Thyroid gland (tissue), 4 donors: Measurements from ENCODE around the gene MAGI1. TPM values are rescaled to one million over a fixed set of nuclear protein-coding genes. Genes with fewer than 3 reads are reported as not detected.

ENCODE experiments used
- DNase-seq, 2 donors: peaks; one replicate each; pipeline ENCODE4 v3.0.0-alpha.2; 2019
- H3K27ac ChIP-seq, 3 donors: fragments of 200-600 bp; sonication (generic); 1 replicate in 2 of 3; 2 replicates in 1 of 3; pipeline ENCODE4 v1.5.1; 2016 to 2019; ENCODE audit warnings: mild to moderate bottlenecking in 1 of 3, moderate library complexity in 1 of 3
- H3K27me3 ChIP-seq: fragments of 200-600 bp; sonication (generic); one replicate; pipeline ENCODE4 v1.5.1; 2019
- H3K36me3 ChIP-seq, 2 donors: fragments of 200-600 bp; sonication (generic); one replicate each; pipeline ENCODE4 v1.5.1; 2016 to 2019
- H3K4me1 ChIP-seq, 2 donors: fragments of 200-600 bp; sonication (generic); one replicate each; pipeline ENCODE4 v1.5.1; 2017 to 2019
- H3K4me3 ChIP-seq, 3 donors: fragments of 200-600 bp; sonication (generic); replicated peaks in 1 of 3; 1 replicate in 2 of 3; 2 replicates in 1 of 3; pipeline ENCODE4 v1.5.1; 2016; ENCODE audit warnings: mild to moderate bottlenecking in 1 of 3
- H3K9me3 ChIP-seq: fragments of 200-600 bp; sonication (generic); one replicate; pipeline ENCODE4 v1.5.1; 2017
- POLR2A ChIP-seq, 2 donors: fragments of 450-650 bp; IDR thresholded peaks; one replicate each; pipeline ENCODE4 v1.6.1; 2017; ENCODE audit warnings: antibody characterized with exemption in 2 of 2, mild to moderate bottlenecking in 2 of 2, moderate library complexity in 1 of 2
- WGBS, 2 donors: methylation state at CpG; one replicate each; pipeline ENCODE4 v1.1.5; 2017; 5-methylcytosine and 5-hydroxymethylcytosine counted together
- intact Hi-C: fragments of 100-400 bp; cut with DNase I; formaldehyde crosslinking; loops from one replicate; pipeline ENCODE4 v1.15.1; 2023
- total RNA-seq, 4 donors: library from RNA; depleted of rRNA; stranded (reverse); fragments of >200 nt; gene quantifications; one replicate each; pipeline ENCODE4 v1.2.3, GENCODE V29; 2016
- TF ChIP-seq, protein P1 (sequence below), 6 experiments: fragments of 200-600 bp in 3 of 6; fragments of 450-650 bp in 3 of 6; sonication (generic) in 3 of 6; IDR thresholded peaks; one replicate each; pipeline ENCODE4 v1.5.1; 2016 to 2019; ENCODE audit warnings: antibody characterized with exemption in 6 of 6, mild to moderate bottlenecking in 2 of 6, inconsistent platforms in 1 of 6, moderate library complexity in 1 of 6

Gene MAGI1
- total RNA-seq, 4 donors from 2014 or later: 60.5 to 123 (median 87.5) TPM

DNA sequence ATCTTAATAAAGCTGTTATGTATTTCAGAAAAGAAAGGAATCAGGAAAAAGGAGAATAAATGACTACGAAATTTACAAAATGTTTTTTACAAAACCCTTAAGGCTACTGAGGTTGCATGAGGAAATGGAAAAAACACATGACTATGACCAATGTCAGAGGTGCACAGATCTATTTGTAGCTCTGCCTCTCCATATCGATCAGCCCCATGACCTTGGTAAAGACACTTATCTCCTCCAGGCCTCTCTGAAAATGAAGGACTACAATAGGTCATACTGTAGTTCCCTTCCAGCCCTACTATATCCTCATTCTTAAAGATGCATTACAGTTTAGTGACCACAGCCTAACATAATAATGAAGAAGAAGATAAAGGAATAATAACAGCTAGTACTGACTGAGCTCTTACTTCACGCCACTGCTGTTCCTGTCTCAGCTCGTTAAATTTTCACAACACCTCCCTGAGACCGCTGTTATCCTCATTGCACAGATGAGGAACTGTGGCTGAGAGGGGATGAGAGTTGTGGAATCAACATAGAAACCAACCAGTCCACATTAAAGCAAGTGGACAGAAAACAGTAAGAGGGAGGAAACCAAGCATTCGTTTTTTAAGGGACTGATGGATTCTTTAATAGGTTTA lies 163.2 kb downstream of the MAGI1 start:
- no peak overlapping the region for H3K27ac ChIP-seq
- no peak for DNase-seq
- intact Hi-C loops: no loop called here
- 79 to 86% methylated on average over 6 of the region's 6 CpGs for WGBS, 2 donors
- H3K4me1 ChIP-seq: peaks cover 9 to 12% of the 10 kb centered on the region in 2 donors
- H3K9me3 ChIP-seq: no peaks in the 10 kb centered on the region
- no peaks in the 10 kb centered on the region for H3K36me3 ChIP-seq
- TF ChIP-seq, protein P1, sequence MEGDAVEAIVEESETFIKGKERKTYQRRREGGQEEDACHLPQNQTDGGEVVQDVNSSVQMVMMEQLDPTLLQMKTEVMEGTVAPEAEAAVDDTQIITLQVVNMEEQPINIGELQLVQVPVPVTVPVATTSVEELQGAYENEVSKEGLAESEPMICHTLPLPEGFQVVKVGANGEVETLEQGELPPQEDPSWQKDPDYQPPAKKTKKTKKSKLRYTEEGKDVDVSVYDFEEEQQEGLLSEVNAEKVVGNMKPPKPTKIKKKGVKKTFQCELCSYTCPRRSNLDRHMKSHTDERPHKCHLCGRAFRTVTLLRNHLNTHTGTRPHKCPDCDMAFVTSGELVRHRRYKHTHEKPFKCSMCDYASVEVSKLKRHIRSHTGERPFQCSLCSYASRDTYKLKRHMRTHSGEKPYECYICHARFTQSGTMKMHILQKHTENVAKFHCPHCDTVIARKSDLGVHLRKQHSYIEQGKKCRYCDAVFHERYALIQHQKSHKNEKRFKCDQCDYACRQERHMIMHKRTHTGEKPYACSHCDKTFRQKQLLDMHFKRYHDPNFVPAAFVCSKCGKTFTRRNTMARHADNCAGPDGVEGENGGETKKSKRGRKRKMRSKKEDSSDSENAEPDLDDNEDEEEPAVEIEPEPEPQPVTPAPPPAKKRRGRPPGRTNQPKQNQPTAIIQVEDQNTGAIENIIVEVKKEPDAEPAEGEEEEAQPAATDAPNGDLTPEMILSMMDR (IDR thresholded peaks at IDR 0.05): no peak
- no peak for TF ChIP-seq POLR2A (IDR thresholded peaks at IDR 0.05)
- no peaks in the 10 kb centered on the region for H3K27me3 ChIP-seq
- no peak overlapping the region for H3K4me3 ChIP-seq

DNA sequence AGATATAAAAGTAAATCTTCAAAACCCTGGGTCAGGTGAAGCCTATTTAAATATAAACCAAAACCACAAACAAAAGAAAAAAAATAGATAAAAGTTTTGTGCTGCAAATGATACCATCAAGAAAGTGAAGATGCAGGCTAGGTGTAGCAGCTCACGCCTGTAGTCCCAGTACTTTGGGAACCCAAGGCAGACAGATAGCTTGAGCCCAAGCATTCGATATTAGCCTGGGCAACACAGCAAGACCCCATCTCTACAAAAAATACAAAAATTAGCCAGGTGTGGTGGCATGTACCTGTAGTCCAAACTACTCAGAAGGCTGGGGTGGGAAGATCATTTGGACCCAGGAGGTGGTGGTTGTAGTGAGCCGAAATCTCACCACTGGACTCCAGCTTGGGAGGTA lies 164.8 kb downstream of the MAGI1 start:
- intact Hi-C loops: no loop called here
- TF ChIP-seq, protein P1 (IDR thresholded peaks at IDR 0.05): no peak
- no peak for TF ChIP-seq POLR2A (IDR thresholded peaks at IDR 0.05)
- Histone ChIP-seq H3K27me3 (no peaks in the 10 kb centered on the region), H3K4me3 (no peak overlapping the region), H3K4me1 (peaks cover 9 to 12% of the 10 kb centered on the region in 2 donors), H3K9me3 (no peaks in the 10 kb centered on the region), H3K27ac (no peak overlapping the region), H3K36me3 (no peaks in the 10 kb centered on the region)
- DNase-seq: no peak
- whole genome bisulfite sequencing, 2 donors: 94 to 97% methylated on average over 3 of the region's 3 CpGs

DNA sequence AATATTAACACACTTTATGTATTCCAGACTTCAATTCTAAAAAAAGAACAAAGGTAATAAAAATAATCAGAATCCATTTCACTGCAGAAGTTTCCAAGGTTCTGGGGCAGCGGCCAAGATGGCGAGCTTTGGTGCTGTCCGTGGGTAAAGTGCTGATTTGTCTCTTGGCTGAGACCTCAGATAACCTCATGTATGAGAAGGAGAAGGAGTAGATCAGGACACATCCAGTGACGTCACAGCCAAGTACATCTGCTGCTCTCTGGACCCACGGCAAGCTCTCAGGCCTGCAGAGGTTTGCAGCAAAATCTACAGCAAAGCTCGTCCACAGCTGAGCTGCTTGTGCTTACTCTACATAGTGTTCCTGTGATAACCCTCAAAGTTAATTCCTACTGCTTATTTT lies 165.7 kb downstream of the MAGI1 start:
- TF ChIP-seq POLR2A (IDR thresholded peaks at IDR 0.05): no peak
- TF ChIP-seq, protein P1 (IDR thresholded peaks at IDR 0.05): no peak
- Histone ChIP-seq H3K27ac (no peak overlapping the region), H3K9me3 (no peaks in the 10 kb centered on the region), H3K36me3 (no peaks in the 10 kb centered on the region), H3K4me1 (peaks cover 9 to 12% of the 10 kb centered on the region in 2 donors), H3K4me3 (no peak overlapping the region), H3K27me3 (no peaks in the 10 kb centered on the region)
- WGBS, 2 donors: 78 to 83% methylated on average over 6 of the region's 6 CpGs
- DNase-seq: no peak
- intact Hi-C loops: no loop called here

DNA sequence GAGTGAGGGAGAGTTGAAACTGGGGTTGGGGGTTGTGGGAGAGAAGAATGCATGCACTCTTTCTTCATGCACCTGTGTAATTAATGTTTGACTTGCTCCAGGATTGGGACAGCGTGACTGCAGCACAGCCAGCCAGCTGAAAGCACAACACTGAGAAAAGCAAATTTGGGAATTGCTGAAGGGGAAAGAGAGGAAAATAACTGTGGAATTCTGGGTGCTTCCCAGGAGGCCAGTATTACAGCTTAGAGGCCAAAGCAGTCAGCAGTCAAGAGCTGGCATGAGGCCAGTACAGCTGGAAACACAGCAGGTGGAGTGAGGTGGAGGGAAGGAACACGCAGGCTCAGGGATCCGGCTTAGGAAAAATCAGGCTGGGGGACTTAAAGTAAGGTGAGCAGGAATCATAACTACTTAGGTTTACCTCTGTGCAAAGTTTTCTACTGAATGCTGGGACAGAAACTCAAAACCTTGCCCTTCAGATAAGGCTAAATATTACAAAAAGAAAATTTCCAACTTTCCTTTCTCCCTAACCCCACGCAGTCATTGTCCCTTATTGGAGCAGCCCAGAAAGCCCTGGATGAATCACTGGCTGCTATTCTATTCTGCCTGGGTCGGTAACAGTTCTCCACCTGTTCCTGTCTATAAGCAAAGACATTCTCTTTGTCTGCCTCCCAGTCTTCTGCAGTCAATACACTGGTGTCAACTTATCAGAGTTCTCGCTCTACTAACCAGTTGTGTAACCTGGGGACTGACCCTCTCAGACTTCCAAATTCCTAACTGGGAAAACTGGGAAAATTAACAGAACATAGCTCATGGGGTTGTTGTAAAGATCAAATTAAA lies 167.2 kb downstream of the MAGI1 start:
- no peak for TF ChIP-seq POLR2A (IDR thresholded peaks at IDR 0.05)
- TF ChIP-seq, protein P1 (IDR thresholded peaks at IDR 0.05): no peak
- H3K36me3 ChIP-seq: no peaks in the 10 kb centered on the region
- peaks cover 9 to 12% of the 10 kb centered on the region in 2 donors for H3K4me1 ChIP-seq
- H3K4me3 ChIP-seq: no peak overlapping the region
- 41 to 48% methylated on average over 6 of the region's 6 CpGs for WGBS, 2 donors
- no peaks in the 10 kb centered on the region for H3K27me3 ChIP-seq
- intact Hi-C loops: no loop called here
- peak overlapping the region in 1 of 3 donors; percentile 4 for H3K27ac ChIP-seq
- no peaks in the 10 kb centered on the region for H3K9me3 ChIP-seq
- DNase-seq: peak; percentile 89 to 92

DNA sequence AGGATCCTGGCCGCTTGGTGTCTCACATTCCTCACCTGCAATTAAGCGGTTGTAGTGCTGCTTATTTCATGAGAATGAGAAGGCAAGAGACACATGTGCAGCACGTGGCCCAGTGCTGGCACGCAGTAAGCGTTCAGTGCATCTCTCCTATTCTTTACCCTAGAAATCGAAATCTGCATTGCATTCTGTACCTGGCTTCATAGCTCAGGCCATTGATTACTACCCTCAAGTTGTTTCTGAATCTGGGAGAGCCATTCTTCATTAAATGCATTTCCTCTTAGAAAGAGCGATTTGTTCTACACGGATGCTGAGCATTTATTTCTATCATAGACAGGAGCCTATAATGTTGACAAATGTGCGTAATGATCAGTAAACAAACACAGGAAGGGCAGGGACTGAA lies 168.9 kb downstream of the MAGI1 start:
- DNase-seq: no peak
- TF ChIP-seq, protein P1 (IDR thresholded peaks at IDR 0.05): no peak
- TF ChIP-seq POLR2A (IDR thresholded peaks at IDR 0.05): no peak
- Histone ChIP-seq H3K27me3 (no peaks in the 10 kb centered on the region), H3K4me3 (no peak overlapping the region), H3K9me3 (no peaks in the 10 kb centered on the region), H3K36me3 (no peaks in the 10 kb centered on the region), H3K27ac (no peak overlapping the region), H3K4me1 (peaks cover 9 to 12% of the 10 kb centered on the region in 2 donors)
- intact Hi-C loops: no loop called here
- WGBS, 2 donors: 85 to 92% methylated on average over 9 of the region's 9 CpGs
